Suprapubic skin (tissue), 4 donors: Measurements from ENCODE around the gene CD44. TPM values are rescaled to one million over a fixed set of nuclear protein-coding genes. Genes with fewer than 3 reads are reported as not detected.

ENCODE experiments used
- DNase-seq, 2 donors: peaks; one replicate each; pipeline ENCODE4 v3.0.0-alpha.2; 2019; ENCODE audit warnings: low spot score in 2 of 2
- H3K27ac ChIP-seq: fragments of 200-600 bp; sonication (generic); one replicate; pipeline ENCODE4 v1.5.1; 2019
- H3K27me3 ChIP-seq: fragments of 200-600 bp; sonication (generic); one replicate; pipeline ENCODE4 v1.5.1; 2019
- H3K36me3 ChIP-seq: fragments of 200-600 bp; sonication (generic); one replicate; pipeline ENCODE4 v1.5.1; 2019
- H3K4me1 ChIP-seq: fragments of 200-600 bp; sonication (generic); one replicate; pipeline ENCODE4 v1.5.1; 2019
- H3K4me3 ChIP-seq: fragments of 200-600 bp; sonication (generic); one replicate; pipeline ENCODE4 v1.5.1; 2019; ENCODE audit warnings: mild to moderate bottlenecking
- H3K9me3 ChIP-seq: fragments of 200-600 bp; sonication (generic); one replicate; pipeline ENCODE4 v1.5.1; 2019
- CTCF ChIP-seq, 2 donors: fragments of 200-600 bp in 1 of 2; fragments of 450-650 bp in 1 of 2; sonication (generic) in 1 of 2; IDR thresholded peaks; one replicate each; pipeline ENCODE4 v1.5.1; 2016 to 2019; ENCODE audit warnings: antibody characterized with exemption in 2 of 2, mild to moderate bottlenecking in 1 of 2, moderate library complexity in 1 of 2
- EP300 ChIP-seq: sonication (generic); formaldehyde crosslinking; IDR thresholded peaks from one replicate; pipeline ENCODE4 v1.6.1; 2017; ENCODE audit warnings: antibody characterized with exemption
- POLR2A ChIP-seq, 2 donors: fragments of 450-650 bp; IDR thresholded peaks; one replicate each; pipeline ENCODE4 v1.6.1; 2017; ENCODE audit warnings: antibody characterized with exemption in 2 of 2, mild to moderate bottlenecking in 2 of 2, moderate library complexity in 2 of 2
- POLR2AphosphoS5 ChIP-seq, 3 donors: sonication (generic); formaldehyde crosslinking; IDR thresholded peaks; one replicate each; pipeline ENCODE4 v1.6.1; 2017; ENCODE audit warnings: antibody characterized with exemption in 3 of 3
- WGBS: methylation state at CpG from one replicate; pipeline ENCODE4 v1.1.5; 2018; 5-methylcytosine and 5-hydroxymethylcytosine counted together
- total RNA-seq, 4 donors: library from RNA; depleted of rRNA; stranded (reverse); fragments of >200 nt; gene quantifications; one replicate each; pipeline ENCODE4 v1.1.0, GENCODE V29; 2016

CD44 gene
- total RNA-seq, 4 donors from 2014 or later = 1,361 to 2,207 (median 1,502) TPM

- H3K27me3 ChIP-seq = no peaks in the 10 kb centered on the region
- no peaks in the 10 kb centered on the region for H3K9me3 ChIP-seq
- no peak for TF ChIP-seq CTCF (IDR thresholded peaks at IDR 0.05)
- TF ChIP-seq EP300 = no peak
- no peak for TF ChIP-seq POLR2A (IDR thresholded peaks at IDR 0.05)
- TF ChIP-seq POLR2AphosphoS5 (IDR thresholded peaks at IDR 0.05) = peak in 1 of 3 donors; percentile 29
- H3K4me1 ChIP-seq = peaks cover 100% of the 10 kb centered on the region
- DNase-seq = no peak
- 64% methylated on average over 2 of the region's 2 CpGs for WGBS
- H3K36me3 ChIP-seq = no peaks in the 10 kb centered on the region
- no peak overlapping the region for H3K4me3 ChIP-seq
- H3K27ac ChIP-seq = peak overlapping the region; percentile 85
Measured at GRCh38 chr11:35162745-35163144, 23.8 kb downstream of the CD44 start.

- Histone ChIP-seq H3K4me1 (peaks cover 100% of the 10 kb centered on the region), H3K27me3 (no peaks in the 10 kb centered on the region), H3K4me3 (no peak overlapping the region), H3K9me3 (no peaks in the 10 kb centered on the region), H3K27ac (peak overlapping the region; percentile 85), H3K36me3 (no peaks in the 10 kb centered on the region)
- TF ChIP-seq CTCF (IDR thresholded peaks at IDR 0.05) (no peak), EP300 (no peak), POLR2A (IDR thresholded peaks at IDR 0.05) (no peak), POLR2AphosphoS5 (IDR thresholded peaks at IDR 0.05) (no peak)
- WGBS = 65% methylated on average over 2 of the region's 2 CpGs
- DNase-seq = no peak
Measured at GRCh38 chr11:35163209-35163608, 24.2 kb downstream of the CD44 start.

- Histone ChIP-seq H3K4me1 (peaks cover 100% of the 10 kb centered on the region), H3K9me3 (no peaks in the 10 kb centered on the region), H3K27ac (peak overlapping the region; percentile 85), H3K4me3 (no peak overlapping the region), H3K27me3 (no peaks in the 10 kb centered on the region), H3K36me3 (no peaks in the 10 kb centered on the region)
- DNase-seq = no peak
- TF ChIP-seq POLR2A (IDR thresholded peaks at IDR 0.05) = no peak
- TF ChIP-seq POLR2AphosphoS5 (IDR thresholded peaks at IDR 0.05) = no peak
- no peak for TF ChIP-seq EP300
- TF ChIP-seq CTCF (IDR thresholded peaks at IDR 0.05) = peak in 1 of 2 donors; percentile 5
- WGBS = 68% methylated on average over 3 of the region's 3 CpGs
Measured at GRCh38 chr11:35163702-35164496, 24.9 kb downstream of the CD44 start.

GRCh38 chr11:35165030-35165422, 26.1 kb downstream of the CD44 start:
- no peaks in the 10 kb centered on the region for H3K27me3 ChIP-seq
- H3K4me1 ChIP-seq = peaks cover 100% of the 10 kb centered on the region
- no peaks in the 10 kb centered on the region for H3K36me3 ChIP-seq
- no peak for DNase-seq
- H3K9me3 ChIP-seq = no peaks in the 10 kb centered on the region
- peak overlapping the region; percentile 85 for H3K27ac ChIP-seq
- 56% methylated on average over 1 of the region's 1 CpG for WGBS
- no peak overlapping the region for H3K4me3 ChIP-seq
- TF ChIP-seq POLR2A (IDR thresholded peaks at IDR 0.05) (no peak), EP300 (no peak)

- no peak overlapping the region for H3K4me3 ChIP-seq
- no peak for DNase-seq
- H3K9me3 ChIP-seq = no peaks in the 10 kb centered on the region
- no peak for TF ChIP-seq POLR2A (IDR thresholded peaks at IDR 0.05)
- no peak for TF ChIP-seq CTCF (IDR thresholded peaks at IDR 0.05)
- TF ChIP-seq POLR2AphosphoS5 (IDR thresholded peaks at IDR 0.05) = no peak
- no peak for TF ChIP-seq EP300
- H3K27ac ChIP-seq = peak overlapping the region; percentile 85
- WGBS = 41% methylated on average over 8 of the region's 8 CpGs
- H3K27me3 ChIP-seq = no peaks in the 10 kb centered on the region
- peaks cover 100% of the 10 kb centered on the region for H3K4me1 ChIP-seq
- no peaks in the 10 kb centered on the region for H3K36me3 ChIP-seq
Measured at GRCh38 chr11:35165423-35166368, 26.7 kb downstream of the CD44 start.
